ENCODE results near the gene AMOTL1. TPM values are rescaled to one million over a fixed set of nuclear protein-coding genes. Genes with fewer than 3 reads are reported as not detected.

The AMOTL1 gene
- total RNA-seq, 2 donors from 2014 or later: 45.0 to 60.0 TPM

- Mint-ChIP-seq H3K27ac (no peak overlapping the region), H3K9me3 (peaks cover 5% of the 10 kb centered on the region), H3K4me3 (no peak overlapping the region), H3K36me3 (ENCODE audit: low read depth) (peaks cover 6% of the 10 kb centered on the region), H3K27me3 (ENCODE audit: insufficient read depth) (peaks cover 2% of the 10 kb centered on the region), H3K4me1 (peaks cover 44% of the 10 kb centered on the region)
- H3K36me3 ChIP-seq (ENCODE audit: control insufficient read depth, insufficient read depth, low read length): peaks cover 16% of the 10 kb centered on the region
- no peak overlapping the region for H3K27ac ChIP-seq (ENCODE audit: low read depth, low read length)
- peak overlapping the region; percentile 96 for H3K4me3 ChIP-seq (ENCODE audit: low read length)
- 90 to 100% methylated on average over 1 to 2 of the region's 2 CpGs for whole genome bisulfite sequencing, 2 experiments (ENCODE audit: insufficient coverage in 1 of 2, insufficient read length in 1 of 2)
- H3K9me3 ChIP-seq (ENCODE audit: control insufficient read depth, low read length): peaks cover 7% of the 10 kb centered on the region
- H3K4me1 ChIP-seq (ENCODE audit: control insufficient read depth, insufficient read depth, low read length): peaks cover 12% of the 10 kb centered on the region
- DNase-seq: no peak
- no peak for TF ChIP-seq CTCF (conservative IDR thresholded peaks at IDR 0.05)
- no peak overlapping the region for H3K9ac ChIP-seq (ENCODE audit: extremely low read depth, low read length, poor library complexity, severe bottlenecking)
- H3K27me3 ChIP-seq (ENCODE audit: control insufficient read depth, insufficient read depth, low read length, poor library complexity, severe bottlenecking): no peaks in the 10 kb centered on the region
Measured at GRCh38 chr11:94771951-94772350, 3.8 kb downstream of the AMOTL1 start.

- DNase-seq: no peak
- peaks cover 6% of the 10 kb centered on the region for H3K36me3 Mint-ChIP-seq (ENCODE audit: low read depth)
- Histone ChIP-seq H3K27ac (ENCODE audit: low read depth, low read length) (no peak overlapping the region), H3K36me3 (ENCODE audit: control insufficient read depth, insufficient read depth, low read length) (peaks cover 16% of the 10 kb centered on the region), H3K4me3 (ENCODE audit: low read length) (peak overlapping the region; percentile 96), H3K4me1 (ENCODE audit: control insufficient read depth, insufficient read depth, low read length) (peaks cover 9% of the 10 kb centered on the region), H3K9ac (ENCODE audit: extremely low read depth, low read length, poor library complexity, severe bottlenecking) (no peak overlapping the region), H3K9me3 (ENCODE audit: control insufficient read depth, low read length) (peaks cover 7% of the 10 kb centered on the region), H3K27me3 (ENCODE audit: control insufficient read depth, insufficient read depth, low read length, poor library complexity, severe bottlenecking) (no peaks in the 10 kb centered on the region)
- H3K27me3 Mint-ChIP-seq (ENCODE audit: insufficient read depth): peaks cover 2% of the 10 kb centered on the region
- H3K9me3 Mint-ChIP-seq: peaks cover 5% of the 10 kb centered on the region
- no peak for TF ChIP-seq CTCF (conservative IDR thresholded peaks at IDR 0.05)
- 94 to 100% methylated on average over 7 of the region's 8 CpGs for WGBS, 2 experiments (ENCODE audit: insufficient coverage in 1 of 2, insufficient read length in 1 of 2)
- no peak overlapping the region for H3K27ac Mint-ChIP-seq
- no peak overlapping the region for H3K4me3 Mint-ChIP-seq
- H3K4me1 Mint-ChIP-seq: peaks cover 59% of the 10 kb centered on the region
Measured at GRCh38 chr11:94773842-94774241, 5.7 kb downstream of the AMOTL1 start.

- H3K4me1 ChIP-seq (ENCODE audit: control insufficient read depth, insufficient read depth, low read length): peaks cover 9% of the 10 kb centered on the region
- no peak overlapping the region for H3K9ac ChIP-seq (ENCODE audit: extremely low read depth, low read length, poor library complexity, severe bottlenecking)
- no peaks in the 10 kb centered on the region for H3K27me3 ChIP-seq (ENCODE audit: control insufficient read depth, insufficient read depth, low read length, poor library complexity, severe bottlenecking)
- peaks cover 58% of the 10 kb centered on the region for H3K4me1 Mint-ChIP-seq
- H3K4me3 ChIP-seq (ENCODE audit: low read length): peak overlapping the region; percentile 21
- peaks cover 5% of the 10 kb centered on the region for H3K9me3 Mint-ChIP-seq
- H3K36me3 Mint-ChIP-seq (ENCODE audit: low read depth): peaks cover 6% of the 10 kb centered on the region
- TF ChIP-seq CTCF (conservative IDR thresholded peaks at IDR 0.05): no peak
- no peak overlapping the region for H3K4me3 Mint-ChIP-seq
- 89 to 95% methylated on average over 3 of the region's 3 CpGs for WGBS, 2 experiments (ENCODE audit: insufficient coverage in 1 of 2, insufficient read length in 1 of 2)
- peaks cover 16% of the 10 kb centered on the region for H3K36me3 ChIP-seq (ENCODE audit: control insufficient read depth, insufficient read depth, low read length)
- no peak for DNase-seq
- peaks cover 7% of the 10 kb centered on the region for H3K9me3 ChIP-seq (ENCODE audit: control insufficient read depth, low read length)
- peaks cover 2% of the 10 kb centered on the region for H3K27me3 Mint-ChIP-seq (ENCODE audit: insufficient read depth)
- H3K27ac ChIP-seq (ENCODE audit: low read depth, low read length): no peak overlapping the region
- H3K27ac Mint-ChIP-seq: no peak overlapping the region
Measured at GRCh38 chr11:94774345-94774744, 6.2 kb downstream of the AMOTL1 start.
